NCI-H82 (cell line): ENCODE data around the gene SCPEP1.
A peak's percentile ranks its signal among the peaks of the same experiment; 100 is the strongest.

Experiments used
- DNase-seq: peaks from one replicate; lab custom pipeline; 2025; lab: John Stamatoyannopoulos, UW

SCPEP1 gene

DNA sequence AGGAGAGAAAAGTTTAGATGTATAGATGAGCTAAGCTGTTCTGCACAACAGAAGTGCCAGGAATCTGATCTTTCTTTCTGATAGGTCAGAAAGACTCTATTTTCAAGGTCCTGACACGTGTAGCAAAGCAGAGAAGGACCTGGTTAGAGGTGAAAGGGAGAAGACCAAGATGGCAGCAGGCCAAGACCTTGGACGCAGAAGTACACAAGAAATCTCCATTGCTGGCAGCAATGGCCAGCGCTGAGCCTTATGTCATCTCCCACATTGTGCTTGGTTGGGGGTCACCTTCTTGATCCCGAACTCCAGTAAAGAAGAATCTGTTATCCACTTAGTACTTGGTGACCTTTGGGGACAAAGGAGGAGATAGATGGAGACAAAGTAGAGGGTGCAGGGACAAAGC, 65.3 kb downstream of the SCPEP1 start:
- DNase-seq = no peak

DNA sequence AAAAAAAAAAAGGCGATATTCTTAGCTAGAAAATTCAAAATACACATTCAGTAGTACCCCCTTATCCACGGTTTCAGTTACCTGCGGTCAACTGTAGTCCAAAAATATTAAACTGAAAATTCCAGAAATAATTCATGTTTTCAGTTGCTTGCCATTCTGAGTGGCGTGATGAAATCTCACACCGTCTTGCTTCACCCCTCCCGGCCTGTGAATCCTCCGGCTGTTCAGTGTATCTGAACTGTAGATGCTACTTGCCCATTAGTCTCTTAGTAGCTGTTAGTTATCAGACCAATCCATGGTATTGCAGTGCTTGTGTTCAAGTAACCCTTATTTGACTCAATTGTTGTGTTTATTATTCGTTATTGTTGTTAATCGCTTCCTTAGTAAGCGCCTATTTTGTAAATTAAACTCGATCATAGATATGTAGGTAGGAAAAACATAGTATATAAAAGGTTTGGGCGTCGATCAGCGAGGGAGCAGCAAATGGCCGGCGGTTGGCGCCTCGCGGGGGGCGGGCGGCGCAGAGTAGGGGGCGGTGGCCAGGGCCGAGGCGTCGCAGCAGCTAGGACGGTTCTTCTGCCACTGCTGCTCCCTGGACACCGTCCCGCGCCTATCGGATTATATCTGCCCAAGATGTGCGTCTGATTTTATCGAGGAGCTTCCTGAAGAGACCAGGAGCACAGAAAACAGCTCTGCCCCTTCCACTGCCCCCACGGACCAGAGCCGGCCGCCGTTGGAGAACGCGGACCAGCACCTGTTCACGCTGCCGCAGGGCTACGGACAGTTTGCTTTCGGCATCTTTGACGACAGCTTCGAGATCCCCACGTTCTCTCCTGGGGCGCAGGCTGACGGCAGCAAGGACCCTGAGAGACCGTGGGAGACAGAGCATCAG, 67.3 kb downstream of the SCPEP1 start:
- DNase-seq = no peak

DNA sequence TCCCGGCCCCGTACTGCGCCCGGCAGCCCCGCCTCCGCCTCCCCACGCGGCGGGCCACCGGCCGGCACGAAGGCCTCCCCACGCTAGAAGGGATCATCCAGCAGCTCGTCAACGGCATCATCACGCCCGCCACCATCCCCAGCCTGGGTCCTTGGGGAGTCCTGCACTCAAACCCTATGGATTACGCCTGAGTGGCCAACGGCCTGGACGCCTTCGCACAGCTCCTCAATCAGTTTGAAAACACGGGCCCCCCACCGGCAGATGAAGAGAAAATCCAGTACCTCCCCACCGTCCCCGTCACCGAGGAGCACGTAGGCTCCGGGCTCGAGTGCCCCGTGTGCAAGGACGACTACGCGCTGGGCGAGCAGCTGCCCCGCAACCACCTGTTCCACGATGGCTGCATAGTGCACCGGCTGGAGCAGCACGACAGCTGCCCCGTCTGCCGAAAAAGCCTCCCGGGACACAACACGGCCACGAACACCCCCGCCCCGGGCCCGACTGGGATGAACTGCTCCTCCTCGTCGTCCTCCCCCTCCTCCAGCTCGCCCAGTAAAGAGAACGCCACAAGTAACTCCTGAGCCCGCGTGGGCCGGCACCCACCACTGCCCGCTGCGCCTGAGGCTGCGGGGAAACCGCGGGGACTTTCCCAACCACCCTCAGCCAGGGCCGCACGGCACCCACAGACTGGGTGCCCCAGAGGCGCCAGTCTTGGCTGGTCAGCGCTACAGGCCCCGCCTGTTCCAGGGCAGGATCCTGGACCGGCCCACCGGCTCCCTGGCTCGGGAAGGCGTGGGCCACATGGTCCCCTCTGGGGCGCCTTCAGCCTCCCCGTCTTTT, 68.2 kb downstream of the SCPEP1 start:
- peak; percentile 25 for DNase-seq

DNA sequence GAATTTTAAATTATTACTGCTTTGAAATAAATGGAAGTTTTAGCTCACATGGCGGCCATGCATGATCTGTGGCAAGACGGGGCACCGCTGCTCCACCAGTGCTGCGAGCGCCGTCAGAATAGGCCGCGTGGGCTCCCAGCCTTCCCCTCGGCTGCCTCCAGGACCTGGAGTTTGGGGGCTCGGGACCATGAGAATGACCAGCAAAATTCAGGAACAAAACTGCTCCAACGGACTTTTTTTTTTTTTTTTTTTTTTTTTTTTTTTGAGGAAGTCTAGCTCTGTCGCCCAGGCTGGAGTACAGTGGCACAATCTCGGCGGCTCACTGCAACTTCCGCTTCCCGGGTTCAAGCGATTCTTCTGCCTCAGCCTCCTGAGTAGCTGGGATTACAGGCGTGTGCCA, 68.8 kb downstream of the SCPEP1 start:
- no peak for DNase-seq

DNA sequence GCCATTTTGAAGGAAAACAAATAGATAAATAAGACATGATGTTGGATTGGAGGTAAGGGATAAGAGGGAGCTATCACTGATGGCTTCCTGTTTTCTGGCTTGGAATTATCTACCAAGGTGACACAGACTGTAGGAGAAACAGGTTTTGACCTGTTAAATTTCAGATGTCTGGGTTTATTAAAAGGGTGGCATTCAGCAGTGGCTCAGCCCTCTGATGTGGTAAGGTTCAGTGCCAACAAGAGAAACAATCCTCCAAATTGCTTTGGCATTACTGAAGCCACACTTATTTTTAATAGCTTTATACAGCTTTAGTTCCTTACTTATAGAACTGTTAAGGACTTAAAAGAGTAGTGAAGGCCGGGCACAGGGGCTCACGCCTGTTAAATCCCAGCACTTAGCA, 70.2 kb downstream of the SCPEP1 start:
- no peak for DNase-seq

DNA sequence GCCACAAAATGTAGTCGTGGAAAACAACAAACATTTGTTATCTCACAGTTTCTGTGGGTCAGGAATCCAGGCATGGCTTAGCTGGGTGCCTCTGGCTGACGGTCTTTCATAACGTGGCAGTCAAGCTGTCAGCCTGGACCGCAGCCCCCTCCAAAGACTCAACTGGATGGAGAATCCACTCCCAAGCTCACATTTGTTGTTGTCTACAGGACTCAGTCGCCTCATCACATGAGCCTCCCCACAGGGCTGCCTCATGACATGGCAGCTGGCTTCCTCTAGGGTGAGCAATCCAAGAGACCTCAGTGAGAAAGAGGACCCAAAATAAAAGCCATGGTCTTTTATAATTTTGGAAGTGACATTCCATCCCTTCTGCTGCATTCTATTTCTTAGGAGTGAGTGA, 72.4 kb downstream of the SCPEP1 start:
- no peak for DNase-seq

DNA sequence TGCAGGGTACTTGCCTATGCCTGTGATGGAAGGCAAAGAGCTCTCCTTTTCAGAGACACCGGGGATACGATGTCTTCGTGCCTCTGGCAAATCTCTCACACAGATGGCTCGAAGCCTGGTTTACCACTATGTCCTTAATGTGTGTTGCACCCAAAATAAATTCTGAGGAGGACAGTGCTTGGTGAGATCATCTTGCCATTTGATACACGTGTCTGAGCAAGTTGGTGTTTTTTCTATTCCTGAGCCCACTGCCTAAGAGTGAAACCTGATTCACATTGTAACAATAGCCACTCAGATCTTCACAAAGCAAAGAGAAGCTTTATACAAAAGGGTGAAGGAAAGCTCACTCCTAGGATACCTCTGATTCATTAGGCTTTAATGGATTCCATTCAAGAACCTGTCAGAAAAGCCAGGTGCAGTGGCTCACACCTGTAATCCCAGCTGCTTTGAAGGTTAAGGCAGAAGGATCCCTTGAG, 74.0 kb downstream of the SCPEP1 start:
- DNase-seq = no peak
